ENCODE results near the gene NTHL1. TPM values are rescaled to one million over a fixed set of nuclear protein-coding genes. Genes with fewer than 3 reads are reported as not detected.

The NTHL1 gene
- total and polyA plus RNA-seq, 2 of the 4 experiments (the other 2 are of a cell fraction), result 22.8 to 28.0 TPM

DNA sequence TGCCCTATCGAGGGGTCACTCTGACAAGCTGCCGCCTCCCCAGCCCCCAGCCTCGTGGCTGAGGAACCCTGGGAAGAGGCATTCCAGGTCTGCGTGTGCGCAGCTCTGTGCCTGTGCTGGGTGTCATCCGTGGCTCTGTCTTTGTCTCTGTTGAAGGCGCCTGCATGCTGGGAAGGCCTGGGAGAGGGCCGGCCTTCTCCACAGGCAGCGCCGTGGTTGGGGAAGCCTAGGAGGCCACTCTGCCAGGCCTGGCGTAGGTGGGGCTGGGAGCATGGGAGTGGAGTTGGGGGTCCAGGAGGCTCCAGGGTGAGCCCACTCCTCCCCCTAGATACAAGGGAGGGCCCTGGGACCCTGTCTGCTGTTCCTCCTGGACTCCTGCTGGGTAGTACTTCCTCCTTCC is 17.6 kb downstream of the NTHL1 start:
- H4K8ac ChIP-seq (ENCODE audit: low read depth in 2 of 2, low read length in 2 of 2), result no peak overlapping the region
- POLR2A ChIA-PET (ENCODE audit: unreplicated experiment), result no interaction called here
- H3K9me1 ChIP-seq (ENCODE audit: insufficient read depth, low read length), result peaks cover 11% of the 10 kb centered on the region
- dilution Hi-C loops (cut with HindIII; ENCODE audit: low sequenced_read_pairs, unreplicated experiment) (no loop called here), in situ Hi-C loops (cut with MboI; ENCODE audit: low sequenced_read_pairs) (no loop called here), intact Hi-C loops (cut with micrococcal nuclease) (no loop called here)
- H2BK15ac ChIP-seq (ENCODE audit: low read depth, low read length), result no peak overlapping the region
- peaks cover 15 to 68% of the 10 kb centered on the region in 2 experiments for H3K79me1 ChIP-seq (ENCODE audit: low read depth in 1 of 2, low read length in 2 of 2)
- H3K4me3 ChIP-seq (ENCODE audit: insufficient read depth, low read depth, low read length), result no peak overlapping the region
- no peak overlapping the region for H2BK20ac ChIP-seq (ENCODE audit: low read depth, low read length)
- peaks cover 19% of the 10 kb centered on the region for H3K36me3 ChIP-seq (ENCODE audit: control insufficient read depth, insufficient read depth, low read length)
- no peak overlapping the region for H4K91ac ChIP-seq (ENCODE audit: insufficient read depth, low read depth, low read length)
- no peak overlapping the region for H2BK120ac ChIP-seq (ENCODE audit: low read depth, low read length)
- no peak overlapping the region for H3K4ac ChIP-seq (ENCODE audit: low read depth, low read length)
- H2BK5ac ChIP-seq (ENCODE audit: low read depth, low read length, poor library complexity, severe bottlenecking), result no peak overlapping the region
- no peak overlapping the region for H3K18ac ChIP-seq (ENCODE audit: low read depth, low read length)
- DNase-seq (no peak), ATAC-seq (ENCODE audit: low read depth) (no peak)
- BruUV-seq (replicated peaks), result no TSS peak
- H4K5ac ChIP-seq (ENCODE audit: low read depth, low read length), result no peak overlapping the region
- peaks cover 38% of the 10 kb centered on the region for H3K4me1 ChIP-seq (ENCODE audit: control insufficient read depth, insufficient read depth, low read length)
- H3K9ac ChIP-seq (ENCODE audit: low read depth, low read length), result no peak overlapping the region
- no peak overlapping the region for H3K23ac ChIP-seq (ENCODE audit: low read depth, low read length)
- H3K4me2 ChIP-seq (ENCODE audit: low read depth, low read length), result no peak overlapping the region
- no peak overlapping the region for H2AK9ac ChIP-seq (replicated peaks; ENCODE audit: low read depth, low read length, poor library complexity)
- TF ChIP-seq, protein P1, sequence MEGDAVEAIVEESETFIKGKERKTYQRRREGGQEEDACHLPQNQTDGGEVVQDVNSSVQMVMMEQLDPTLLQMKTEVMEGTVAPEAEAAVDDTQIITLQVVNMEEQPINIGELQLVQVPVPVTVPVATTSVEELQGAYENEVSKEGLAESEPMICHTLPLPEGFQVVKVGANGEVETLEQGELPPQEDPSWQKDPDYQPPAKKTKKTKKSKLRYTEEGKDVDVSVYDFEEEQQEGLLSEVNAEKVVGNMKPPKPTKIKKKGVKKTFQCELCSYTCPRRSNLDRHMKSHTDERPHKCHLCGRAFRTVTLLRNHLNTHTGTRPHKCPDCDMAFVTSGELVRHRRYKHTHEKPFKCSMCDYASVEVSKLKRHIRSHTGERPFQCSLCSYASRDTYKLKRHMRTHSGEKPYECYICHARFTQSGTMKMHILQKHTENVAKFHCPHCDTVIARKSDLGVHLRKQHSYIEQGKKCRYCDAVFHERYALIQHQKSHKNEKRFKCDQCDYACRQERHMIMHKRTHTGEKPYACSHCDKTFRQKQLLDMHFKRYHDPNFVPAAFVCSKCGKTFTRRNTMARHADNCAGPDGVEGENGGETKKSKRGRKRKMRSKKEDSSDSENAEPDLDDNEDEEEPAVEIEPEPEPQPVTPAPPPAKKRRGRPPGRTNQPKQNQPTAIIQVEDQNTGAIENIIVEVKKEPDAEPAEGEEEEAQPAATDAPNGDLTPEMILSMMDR (conservative IDR thresholded peaks at IDR 0.05; ENCODE audit: low read depth, low read length), result no peak
- TF ChIP-seq CEBPB (IDR thresholded peaks at IDR 0.05; ENCODE audit: low read depth, low read length) (no peak), RFX5 (IDR thresholded peaks at IDR 0.05; ENCODE audit: low read depth, low read length) (no peak), MXI1 (IDR thresholded peaks at IDR 0.05; ENCODE audit: borderline replicate concordance, low read depth, low read length) (no peak), CHD1 (IDR thresholded peaks at IDR 0.05; ENCODE audit: low read depth, low read length) (no peak), MAFK (IDR thresholded peaks at IDR 0.05; ENCODE audit: low read depth, low read length) (no peak), RCOR1 (IDR thresholded peaks at IDR 0.05; ENCODE audit: insufficient replicate concordance, low read length) (no peak), SMC3 (IDR thresholded peaks at IDR 0.05; ENCODE audit: low read depth, low read length) (no peak), RAD21 (IDR thresholded peaks at IDR 0.05; ENCODE audit: low read length) (no peak), FOS (IDR thresholded peaks at IDR 0.05; ENCODE audit: low read depth, low read length) (no peak)
- TF ChIP-seq, protein P2, sequence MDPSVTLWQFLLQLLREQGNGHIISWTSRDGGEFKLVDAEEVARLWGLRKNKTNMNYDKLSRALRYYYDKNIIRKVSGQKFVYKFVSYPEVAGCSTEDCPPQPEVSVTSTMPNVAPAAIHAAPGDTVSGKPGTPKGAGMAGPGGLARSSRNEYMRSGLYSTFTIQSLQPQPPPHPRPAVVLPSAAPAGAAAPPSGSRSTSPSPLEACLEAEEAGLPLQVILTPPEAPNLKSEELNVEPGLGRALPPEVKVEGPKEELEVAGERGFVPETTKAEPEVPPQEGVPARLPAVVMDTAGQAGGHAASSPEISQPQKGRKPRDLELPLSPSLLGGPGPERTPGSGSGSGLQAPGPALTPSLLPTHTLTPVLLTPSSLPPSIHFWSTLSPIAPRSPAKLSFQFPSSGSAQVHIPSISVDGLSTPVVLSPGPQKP (IDR thresholded peaks at IDR 0.05; ENCODE audit: borderline replicate concordance, low read depth, low read length), result no peak
- peaks cover 15% of the 10 kb centered on the region for H4K20me1 ChIP-seq (ENCODE audit: insufficient read depth, low read length)
- H3K9me3 ChIP-seq (ENCODE audit: control insufficient read depth, insufficient read depth, low read length), result no peaks in the 10 kb centered on the region
- H2AK5ac ChIP-seq (ENCODE audit: low read depth, low read length), result no peak overlapping the region
- 80% methylated on average over 1 of the region's 11 CpGs; no CpG with 5 or more reads in 1 of the 2 experiments for WGBS, 2 experiments (ENCODE audit: extremely low coverage in 2 of 2, insufficient read length in 1 of 2)
- H3K56ac ChIP-seq (ENCODE audit: extremely low read depth, insufficient read depth, low read length), result no peak overlapping the region
- CTCF ChIA-PET, result no interaction called here
- H3K27ac ChIP-seq (ENCODE audit: insufficient read depth, low read length), result no peak overlapping the region
- H2AFZ ChIP-seq (replicated peaks; ENCODE audit: low read length, poor library complexity), result no peak overlapping the region
- H3K27me3 ChIP-seq (ENCODE audit: control insufficient read depth, insufficient read depth, low read length), result no peaks in the 10 kb centered on the region
- no peak overlapping the region for H3K14ac ChIP-seq (replicated peaks; ENCODE audit: low read depth, low read length)
